SK-N-SH (cell line): ENCODE measurements around the gene SLC50A1. TPM values are rescaled to one million over a fixed set of nuclear protein-coding genes. Genes with fewer than 3 reads are reported as not detected.

Experiments
- CTCF ChIA-PET: fragments of 300-600, 350-600 bp; formaldehyde crosslinking; extraction: SDS; loops from one replicate; lab custom pipeline; 2021; lab: Yijun Ruan, JAX
- POLR2A ChIA-PET: fragments of 350-600 bp; sonication (Branson Sonifier 250); formaldehyde crosslinking; extraction: SDS; loops from one replicate; lab custom pipeline; 2020; ENCODE audit warnings: antibody characterized with exemption, inconsistent platforms; lab: Yijun Ruan, JAX
- DNase-seq: peaks from one replicate; pipeline ENCODE4 v3.0.0; 2012
- H2AFZ ChIP-seq: fragments of 200-600 bp; sonication (generic); 2 replicates; pipeline ENCODE4 v1.8.1; 2016; ENCODE audit warnings: antibody characterized with exemption, mild to moderate bottlenecking, low read depth
- H3F3A ChIP-seq: fragments of 200-600 bp; sonication (generic); replicated peaks from 2 replicates; pipeline ENCODE3; 2016; ENCODE audit warnings: antibody characterized with exemption, mild to moderate bottlenecking; ENCODE audit not compliant: insufficient read depth
- H3K27ac ChIP-seq, 2 experiments: fragments of 200-500 bp in 1 of 2; fragments of 200-600 bp in 1 of 2; sonication (Bioruptor generic) in 1 of 2; sonication (generic), shearing (Covaris generic) in 1 of 2; 2 replicates each; pipeline versions ENCODE4 v1.5.1 to v1.6.1; 2014 to 2016; ENCODE audit warnings: low read depth in 2 of 2, inconsistent platforms in 1 of 2, low read length in 1 of 2, mild to moderate bottlenecking in 1 of 2, mixed read lengths in 1 of 2
- H3K27me3 ChIP-seq: fragments of 200-600 bp; sonication (generic), shearing (Covaris generic); 2 replicates; pipeline ENCODE4 v1.6.1; 2016; ENCODE audit warnings: mixed run types; ENCODE audit not compliant: insufficient read depth
- H3K36me3 ChIP-seq, 2 experiments: fragments of 200-500 bp in 1 of 2; fragments of 200-600 bp in 1 of 2; sonication (Bioruptor generic) in 1 of 2; sonication (generic) in 1 of 2; replicated peaks in 1 of 2; 2 replicates each; pipeline versions ENCODE3 to v1.5.1; 2014 to 2016; ENCODE audit warnings: low read length in 1 of 2, mild to moderate bottlenecking in 1 of 2; ENCODE audit not compliant: insufficient read depth in 2 of 2, control insufficient read depth in 1 of 2
- H3K4me1 ChIP-seq, 2 experiments: fragments of 200-500 bp in 1 of 2; fragments of 200-600 bp in 1 of 2; sonication (Bioruptor generic) in 1 of 2; sonication (generic), shearing (Covaris generic) in 1 of 2; 2 replicates each; pipeline versions ENCODE4 v1.5.1 to v1.6.1; 2014 to 2016; ENCODE audit warnings: low read depth in 1 of 2, low read length in 1 of 2, mixed run types in 1 of 2; ENCODE audit not compliant: insufficient read depth in 2 of 2, control insufficient read depth in 1 of 2
- H3K4me2 ChIP-seq: fragments of 200-600 bp; sonication (generic), shearing (Covaris generic); 2 replicates; pipeline ENCODE4 v1.6.1; 2017; ENCODE audit warnings: mixed run types
- H3K4me3 ChIP-seq, 2 experiments: fragments of 200-500 bp in 1 of 2; fragments of 200-600 bp in 1 of 2; sonication (Bioruptor generic) in 1 of 2; sonication (generic), shearing (Covaris generic) in 1 of 2; 2 replicates each; pipeline versions ENCODE4 v1.5.1 to v1.8.1; 2014 to 2016; ENCODE audit warnings: low read depth in 2 of 2, inconsistent platforms in 1 of 2, low read length in 1 of 2, mild to moderate bottlenecking in 1 of 2, mixed read lengths in 1 of 2, moderate library complexity in 1 of 2
- H3K79me2 ChIP-seq: fragments of 200-600 bp; sonication (generic); 2 replicates; pipeline ENCODE4 v1.8.1; 2017; ENCODE audit warnings: mild to moderate bottlenecking; ENCODE audit not compliant: insufficient read depth
- H3K9ac ChIP-seq: fragments of 200-600 bp; sonication (generic); 2 replicates; pipeline ENCODE4 v1.6.1; 2017; ENCODE audit warnings: mixed run types
- H3K9me2 ChIP-seq: fragments of 200-600 bp; sonication (generic); 2 replicates; pipeline ENCODE4 v1.6.1; 2017; ENCODE audit warnings: mixed run types
- H3K9me3 ChIP-seq: fragments of 200-600 bp; sonication (generic); 2 replicates; pipeline ENCODE4 v1.6.1; 2017; ENCODE audit warnings: mixed run types, mild to moderate bottlenecking, moderate library complexity
- H4K20me1 ChIP-seq: fragments of 200-600 bp; sonication (generic); 2 replicates; pipeline ENCODE4 v1.6.1; 2017; ENCODE audit warnings: mild to moderate bottlenecking, mixed run types; ENCODE audit not compliant: insufficient read depth
- ELF1 ChIP-seq: IDR thresholded peaks from 2 replicates; pipeline ENCODE4 v1.4.0; 2012
- EP300 ChIP-seq, 2 experiments: IDR thresholded peaks; 2 replicates each; pipeline versions ENCODE4 v1.4.0 to v1.6.1; 2012; ENCODE audit warnings: borderline replicate concordance in 1 of 2, low read depth in 1 of 2, low read length in 1 of 2
- EZH2phosphoT487 ChIP-seq: fragments of 200-600 bp; sonication (generic); IDR thresholded peaks from 2 replicates; pipeline ENCODE4 v1.6.1; 2017; ENCODE audit warnings: low read depth, mixed run types, mild to moderate bottlenecking, antibody characterized with exemption, moderate library complexity, borderline replicate concordance
- FOSL2 ChIP-seq: IDR thresholded peaks from 2 replicates; pipeline ENCODE4 v1.4.0; 2012; ENCODE audit warnings: low read depth, mild to moderate bottlenecking, moderate library complexity, borderline replicate concordance
- FOXJ3 ChIP-seq: sonication (generic); formaldehyde crosslinking; IDR thresholded peaks from 2 replicates; pipeline ENCODE4 v1.5.1; 2020; ENCODE audit warnings: mild to moderate bottlenecking, missing genetic modification reagents
- JUND ChIP-seq: IDR thresholded peaks from 2 replicates; pipeline ENCODE4 v1.4.0; 2012
- MAX ChIP-seq: IDR thresholded peaks from 2 replicates; pipeline ENCODE4 v1.4.0; 2012; ENCODE audit warnings: low read depth
- NRF1 ChIP-seq: IDR thresholded peaks from 2 replicates; pipeline ENCODE4 v1.6.1; 2012; ENCODE audit warnings: low read depth, mild to moderate bottlenecking, low read length
- POLR2AphosphoS5 ChIP-seq: IDR thresholded peaks from 2 replicates; pipeline ENCODE4 v1.6.1; 2012; ENCODE audit warnings: low read depth, low read length
- RFX5 ChIP-seq: IDR thresholded peaks from 2 replicates; pipeline ENCODE4 v1.6.1; 2012; ENCODE audit warnings: mild to moderate bottlenecking, improper control_type of control experiment, low read length
- SIN3A ChIP-seq: IDR thresholded peaks from 2 replicates; pipeline ENCODE4 v1.6.1; 2012; ENCODE audit warnings: low read depth, mild to moderate bottlenecking, low read length, moderate library complexity, borderline replicate concordance
- WGBS: methylation state at CpG from one replicate; pipeline ENCODE4 v1.1.6; 2017; ENCODE audit warnings: low lambda C conversion rate; 5-methylcytosine and 5-hydroxymethylcytosine counted together
- polyA plus RNA-seq, 3 experiments: library from polyadenylated mRNA; depleted of rRNA; stranded (reverse); fragments of >200 nt; gene quantifications; 2 replicates each; pipeline ENCODE4 v1.2.3, GENCODE V29; 2012
- TF ChIP-seq, protein P1 (sequence below): fragments of 200-600 bp; sonication (generic); IDR thresholded peaks from 2 replicates; pipeline ENCODE4 v1.6.1; 2017; ENCODE audit warnings: antibody characterized with exemption, mild to moderate bottlenecking, moderate library complexity
- TF ChIP-seq, protein P2 (sequence below): fragments of 150-350 bp; IDR thresholded peaks from 2 replicates; pipeline ENCODE4 v1.6.1; 2017; ENCODE audit warnings: antibody characterized with exemption, low read length, low read depth, borderline replicate concordance
- TF ChIP-seq, protein P3 (sequence below): IDR thresholded peaks from 2 replicates; pipeline ENCODE4 v1.4.0; 2012; ENCODE audit warnings: low read depth, borderline replicate concordance
- TF ChIP-seq, protein P4 (sequence below): IDR thresholded peaks from 2 replicates; pipeline ENCODE4; 2012

Gene SLC50A1
- polyA plus RNA-seq, 1 of the 3 experiments (the other 2 are of a cell fraction): 58.4 TPM

GRCh38 chr1:155116113-155116764 lies 19.4 kb upstream of the SLC50A1 start:
- Histone ChIP-seq H3K9me3 (no peaks in the 10 kb centered on the region), H3K4me2 (no peak overlapping the region), H3K79me2 (no peaks in the 10 kb centered on the region), H4K20me1 (no peaks in the 10 kb centered on the region), H3K9ac (no peak overlapping the region), H3K4me3 (no peak overlapping the region), H3F3A (no peaks in the 10 kb centered on the region), H2AFZ (no peak overlapping the region), H3K4me1 (no peaks in the 10 kb centered on the region), H3K9me2 (no peaks in the 10 kb centered on the region), H3K27me3 (no peaks in the 10 kb centered on the region; the same call in 1 of the 2 replicates), H3K27ac (no peak overlapping the region), H3K36me3 (no peaks in the 10 kb centered on the region)
- 55% methylated on average over 5 of the region's 5 CpGs for WGBS
- TF ChIP-seq, protein P1, sequence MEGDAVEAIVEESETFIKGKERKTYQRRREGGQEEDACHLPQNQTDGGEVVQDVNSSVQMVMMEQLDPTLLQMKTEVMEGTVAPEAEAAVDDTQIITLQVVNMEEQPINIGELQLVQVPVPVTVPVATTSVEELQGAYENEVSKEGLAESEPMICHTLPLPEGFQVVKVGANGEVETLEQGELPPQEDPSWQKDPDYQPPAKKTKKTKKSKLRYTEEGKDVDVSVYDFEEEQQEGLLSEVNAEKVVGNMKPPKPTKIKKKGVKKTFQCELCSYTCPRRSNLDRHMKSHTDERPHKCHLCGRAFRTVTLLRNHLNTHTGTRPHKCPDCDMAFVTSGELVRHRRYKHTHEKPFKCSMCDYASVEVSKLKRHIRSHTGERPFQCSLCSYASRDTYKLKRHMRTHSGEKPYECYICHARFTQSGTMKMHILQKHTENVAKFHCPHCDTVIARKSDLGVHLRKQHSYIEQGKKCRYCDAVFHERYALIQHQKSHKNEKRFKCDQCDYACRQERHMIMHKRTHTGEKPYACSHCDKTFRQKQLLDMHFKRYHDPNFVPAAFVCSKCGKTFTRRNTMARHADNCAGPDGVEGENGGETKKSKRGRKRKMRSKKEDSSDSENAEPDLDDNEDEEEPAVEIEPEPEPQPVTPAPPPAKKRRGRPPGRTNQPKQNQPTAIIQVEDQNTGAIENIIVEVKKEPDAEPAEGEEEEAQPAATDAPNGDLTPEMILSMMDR: no peak
- TF ChIP-seq, protein P2, sequence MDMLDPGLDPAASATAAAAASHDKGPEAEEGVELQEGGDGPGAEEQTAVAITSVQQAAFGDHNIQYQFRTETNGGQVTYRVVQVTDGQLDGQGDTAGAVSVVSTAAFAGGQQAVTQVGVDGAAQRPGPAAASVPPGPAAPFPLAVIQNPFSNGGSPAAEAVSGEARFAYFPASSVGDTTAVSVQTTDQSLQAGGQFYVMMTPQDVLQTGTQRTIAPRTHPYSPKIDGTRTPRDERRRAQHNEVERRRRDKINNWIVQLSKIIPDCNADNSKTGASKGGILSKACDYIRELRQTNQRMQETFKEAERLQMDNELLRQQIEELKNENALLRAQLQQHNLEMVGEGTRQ: no peak
- TF ChIP-seq FOSL2 (no peak), POLR2AphosphoS5 (no peak), ELF1 (no peak), MAX (no peak), EZH2phosphoT487 (no peak), RFX5 (no peak)
- TF ChIP-seq, protein P3, sequence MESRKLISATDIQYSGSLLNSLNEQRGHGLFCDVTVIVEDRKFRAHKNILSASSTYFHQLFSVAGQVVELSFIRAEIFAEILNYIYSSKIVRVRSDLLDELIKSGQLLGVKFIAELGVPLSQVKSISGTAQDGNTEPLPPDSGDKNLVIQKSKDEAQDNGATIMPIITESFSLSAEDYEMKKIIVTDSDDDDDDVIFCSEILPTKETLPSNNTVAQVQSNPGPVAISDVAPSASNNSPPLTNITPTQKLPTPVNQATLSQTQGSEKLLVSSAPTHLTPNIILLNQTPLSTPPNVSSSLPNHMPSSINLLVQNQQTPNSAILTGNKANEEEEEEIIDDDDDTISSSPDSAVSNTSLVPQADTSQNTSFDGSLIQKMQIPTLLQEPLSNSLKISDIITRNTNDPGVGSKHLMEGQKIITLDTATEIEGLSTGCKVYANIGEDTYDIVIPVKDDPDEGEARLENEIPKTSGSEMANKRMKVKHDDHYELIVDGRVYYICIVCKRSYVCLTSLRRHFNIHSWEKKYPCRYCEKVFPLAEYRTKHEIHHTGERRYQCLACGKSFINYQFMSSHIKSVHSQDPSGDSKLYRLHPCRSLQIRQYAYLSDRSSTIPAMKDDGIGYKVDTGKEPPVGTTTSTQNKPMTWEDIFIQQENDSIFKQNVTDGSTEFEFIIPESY: no peak
- ChIA-PET CTCF (interaction anchor here (0.8 to 2.9 kb wide), 7 partner anchors 13 to 54 kb away, joined by 3 to 21 read pairs (median 6); partner anchors contain the start of gene SLC50A1), POLR2A (no interaction called here)
- no peak for DNase-seq

DNA sequence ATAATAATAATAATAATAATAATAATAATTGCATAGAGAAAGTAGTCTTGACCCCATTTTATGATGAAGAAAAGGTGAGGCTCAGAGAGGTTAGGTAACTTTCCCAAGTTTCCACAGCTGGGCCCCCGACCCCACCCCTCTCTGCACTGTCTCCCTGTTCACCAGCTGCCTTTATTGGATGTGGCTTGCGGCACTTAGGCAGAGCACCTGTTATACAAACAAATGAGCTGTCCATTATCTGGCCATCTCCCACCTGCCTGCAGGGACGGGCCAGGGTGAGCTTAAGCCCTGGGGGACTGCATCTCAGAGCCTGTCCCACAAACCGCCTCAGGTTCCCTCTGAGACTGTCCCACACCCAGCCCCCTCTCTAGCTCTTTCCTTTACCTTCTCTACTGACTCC lies 18.0 kb upstream of the SLC50A1 start:
- Histone ChIP-seq H4K20me1 (no peaks in the 10 kb centered on the region), H3K9me2 (no peaks in the 10 kb centered on the region), H2AFZ (no peak overlapping the region), H3K9me3 (no peaks in the 10 kb centered on the region), H3K9ac (no peak overlapping the region), H3K4me3 (no peak overlapping the region), H3K4me1 (no peaks in the 10 kb centered on the region), H3K4me2 (no peak overlapping the region), H3K79me2 (no peaks in the 10 kb centered on the region), H3K27me3 (no peaks in the 10 kb centered on the region; the same call in 1 of the 2 replicates), H3K36me3 (no peaks in the 10 kb centered on the region), H3K27ac (no peak overlapping the region), H3F3A (no peaks in the 10 kb centered on the region)
- ChIA-PET POLR2A (no interaction called here), CTCF (interaction anchor here (1.0 to 1.7 kb wide), 7 partner anchors 12 to 55 kb away, joined by 3 to 5 read pairs (median 4); partner anchors contain the start of genes KRTCAP2 and SLC50A1)
- DNase-seq: no peak
- 64% methylated on average over 4 of the region's 4 CpGs for WGBS
- TF ChIP-seq FOSL2 (no peak), JUND (no peak), EP300 (IDR thresholded peaks at IDR 0.05; ENCODE audit: borderline replicate concordance in 1 of 2, low read depth in 1 of 2, low read length in 1 of 2) (no peak), ELF1 (no peak), NRF1 (no peak), SIN3A (no peak), FOXJ3 (CRISPR knock-in tag) (no peak)
- TF ChIP-seq, protein P4, sequence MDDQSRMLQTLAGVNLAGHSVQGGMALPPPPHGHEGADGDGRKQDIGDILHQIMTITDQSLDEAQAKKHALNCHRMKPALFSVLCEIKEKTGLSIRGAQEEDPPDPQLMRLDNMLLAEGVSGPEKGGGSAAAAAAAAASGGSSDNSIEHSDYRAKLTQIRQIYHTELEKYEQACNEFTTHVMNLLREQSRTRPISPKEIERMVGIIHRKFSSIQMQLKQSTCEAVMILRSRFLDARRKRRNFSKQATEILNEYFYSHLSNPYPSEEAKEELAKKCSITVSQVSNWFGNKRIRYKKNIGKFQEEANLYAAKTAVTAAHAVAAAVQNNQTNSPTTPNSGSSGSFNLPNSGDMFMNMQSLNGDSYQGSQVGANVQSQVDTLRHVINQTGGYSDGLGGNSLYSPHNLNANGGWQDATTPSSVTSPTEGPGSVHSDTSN: no peak
- TF ChIP-seq, protein P3: no peak
